GM18502 (cell line): ENCODE data around the gene KLHL36.
A peak's percentile ranks its signal among the peaks of the same experiment; 100 is the strongest.

ENCODE experiments used
- ATAC-seq: cut with Tn5 transposase; IDR thresholded peaks from one replicate; pipeline ENCODE4 v1.9.1; 2021; ENCODE audit warnings: mild to moderate bottlenecking; ENCODE audit not compliant: unreplicated experiment, poor library complexity

KLHL36 gene

DNA sequence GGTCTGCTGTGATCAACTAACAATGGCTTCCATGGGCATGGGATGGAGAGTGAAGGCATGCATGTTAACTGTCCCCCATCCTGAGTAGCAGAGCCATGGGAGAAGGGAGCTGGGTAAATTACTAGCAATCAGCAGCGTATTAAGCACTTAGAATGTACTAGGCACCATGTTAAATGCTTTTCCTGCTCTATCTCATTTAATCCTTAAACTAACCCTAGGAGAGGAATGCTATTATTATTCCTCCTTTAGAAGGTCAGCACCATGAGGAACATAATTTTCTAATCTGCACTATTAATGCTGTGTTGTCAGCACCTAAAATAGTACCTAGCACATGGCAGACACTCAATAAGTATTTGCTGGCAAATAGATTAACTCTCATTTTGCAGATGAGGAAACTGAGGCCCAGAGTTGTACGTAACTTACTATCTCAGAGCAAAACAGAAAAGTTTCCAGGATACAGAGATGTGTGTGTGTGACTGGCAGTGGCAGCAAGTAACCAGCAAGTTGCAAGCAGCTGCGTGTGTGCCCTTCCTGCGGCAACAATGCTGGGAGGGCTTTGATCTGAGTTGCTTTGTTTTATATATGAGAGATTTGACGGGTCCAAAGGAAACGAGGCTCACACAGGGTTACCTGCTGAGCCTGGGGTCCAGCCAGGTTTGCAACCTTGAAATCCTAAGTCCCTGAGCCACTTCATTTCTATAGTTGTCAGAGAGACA is 6.5 kb upstream of the KLHL36 start:
- no peak for ATAC-seq

- ATAC-seq = no peak
Observed at GRCh38 chr16:84643180-84643583, 5.1 kb upstream of the KLHL36 start.

DNA sequence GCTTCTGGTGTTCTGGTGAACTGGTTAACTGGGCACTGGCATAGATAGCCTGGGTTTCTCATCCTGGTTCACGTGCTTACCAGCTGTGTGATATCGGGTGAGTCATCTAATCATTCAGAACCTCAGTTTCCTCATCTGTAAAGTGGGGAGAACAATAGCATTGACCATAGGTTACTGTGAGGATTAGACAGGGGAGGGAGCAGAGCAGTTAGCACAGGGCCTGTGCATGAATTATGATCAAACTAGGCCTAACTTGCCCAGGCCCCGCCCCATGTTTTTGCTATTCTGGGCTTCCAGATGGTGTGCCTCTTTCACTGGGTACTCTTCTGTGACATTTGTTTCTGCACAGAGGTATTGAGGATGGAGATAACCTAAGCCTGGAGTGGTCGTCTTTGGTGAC is 4.6 kb upstream of the KLHL36 start:
- no peak for ATAC-seq

- peak; percentile 72 for ATAC-seq
Observed at GRCh38 chr16:84648595-84649510, 542 bp downstream of the KLHL36 start.

DNA sequence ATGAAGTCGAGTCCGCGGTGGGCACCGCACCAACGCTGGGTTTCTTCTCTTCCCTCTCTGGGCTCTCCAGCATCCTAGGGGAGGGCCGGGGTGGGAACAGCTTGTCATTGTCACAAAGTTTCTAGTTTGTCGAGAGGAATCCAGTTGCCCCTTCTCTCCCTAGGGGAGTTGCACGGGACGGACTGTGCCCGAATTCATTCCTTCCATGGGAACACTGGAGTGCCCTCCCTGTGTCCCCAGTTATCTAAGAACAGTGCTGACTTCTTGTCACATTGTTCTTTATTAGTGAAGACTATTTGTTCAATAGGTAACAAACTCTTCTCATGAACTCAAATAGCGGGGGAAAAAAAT is 1.2 kb downstream of the KLHL36 start:
- ATAC-seq = no peak

DNA sequence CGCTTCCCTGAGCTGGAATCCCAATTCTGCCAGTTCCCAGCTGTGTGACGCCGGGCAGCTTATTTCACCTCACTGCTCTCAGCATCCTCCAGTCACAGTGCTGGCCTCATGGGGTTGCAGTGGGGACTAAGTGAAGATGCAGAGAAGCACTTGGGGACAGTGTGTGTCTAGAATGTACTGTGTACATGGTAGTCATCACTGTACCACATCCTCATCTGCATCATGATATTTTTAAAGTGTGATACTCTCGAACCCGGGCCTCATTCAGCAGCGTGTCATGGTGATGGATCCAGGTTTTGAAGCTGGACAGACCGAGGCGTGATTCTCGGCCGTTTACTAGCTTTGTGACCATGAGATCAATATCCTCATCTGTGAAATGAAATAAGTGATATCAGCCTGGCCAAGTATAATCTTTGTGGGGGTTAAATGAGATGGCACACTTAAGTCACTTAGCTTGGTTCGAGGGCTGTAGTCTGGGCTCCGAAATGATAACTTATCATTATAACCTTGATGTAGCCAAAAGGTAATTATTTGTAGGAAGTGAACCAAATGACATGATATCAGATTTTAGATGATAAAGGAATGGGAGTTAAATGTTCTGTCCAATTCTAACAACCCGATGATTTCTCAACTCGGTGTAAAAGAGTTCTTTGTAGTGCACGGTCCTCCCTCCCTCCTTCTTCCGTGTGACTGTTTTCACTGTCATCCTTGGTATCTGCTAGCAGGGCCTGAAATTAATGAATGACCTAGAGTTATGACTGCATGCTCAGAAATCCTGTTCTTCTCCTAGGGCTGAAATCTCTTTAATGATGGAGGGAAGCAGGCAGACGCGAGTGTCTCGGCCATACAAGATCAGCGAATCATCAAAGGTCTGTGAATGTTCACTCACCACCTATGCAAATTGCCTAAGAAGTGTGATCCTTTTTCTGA is 2.0 kb downstream of the KLHL36 start:
- no peak for ATAC-seq

GRCh38 chr16:84652566-84652965 is 4.3 kb downstream of the KLHL36 start:
- ATAC-seq = no peak

DNA sequence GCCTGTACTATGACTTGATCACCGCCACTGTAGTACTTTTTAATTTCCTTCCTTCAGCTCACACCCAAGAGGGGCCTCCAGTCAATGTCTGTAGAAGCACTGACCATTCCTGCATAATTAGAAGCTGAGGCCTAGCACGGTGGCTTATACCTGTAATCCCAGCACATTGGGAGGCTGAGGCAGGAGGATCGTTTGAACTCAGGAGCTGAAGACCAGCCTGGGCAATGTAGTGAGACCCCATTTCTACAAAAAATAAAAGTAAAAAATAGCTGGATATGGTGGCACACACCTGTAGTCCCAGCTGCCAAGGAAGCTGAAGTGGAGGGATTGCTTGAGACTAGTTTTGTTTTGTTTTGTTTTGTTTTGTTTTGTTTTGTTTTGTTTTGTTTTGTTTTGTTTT is 5.9 kb downstream of the KLHL36 start:
- no peak for ATAC-seq

GRCh38 chr16:84654998-84655397 is 6.7 kb downstream of the KLHL36 start:
- no peak for ATAC-seq

DNA sequence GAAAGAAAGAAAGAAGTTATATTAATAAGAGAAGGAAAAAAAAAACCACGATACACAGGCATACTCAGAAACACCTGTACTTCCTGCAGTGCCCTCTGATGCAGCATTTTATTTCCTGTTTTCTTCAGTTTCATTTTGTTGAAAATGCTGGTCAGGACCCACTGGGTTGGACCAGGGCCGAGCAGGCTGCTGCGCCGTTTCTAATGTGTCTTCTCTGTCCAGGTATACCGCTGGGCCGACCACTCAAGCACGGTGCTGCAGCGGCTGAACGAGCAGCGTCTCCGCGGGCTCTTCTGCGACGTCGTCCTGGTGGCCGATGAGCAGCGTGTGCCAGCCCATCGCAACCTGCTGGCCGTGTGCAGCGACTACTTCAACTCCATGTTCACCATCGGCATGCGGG is 8.3 kb downstream of the KLHL36 start:
- ATAC-seq = no peak

GRCh38 chr16:84657229-84657837 is 9.0 kb downstream of the KLHL36 start:
- ATAC-seq = no peak

DNA sequence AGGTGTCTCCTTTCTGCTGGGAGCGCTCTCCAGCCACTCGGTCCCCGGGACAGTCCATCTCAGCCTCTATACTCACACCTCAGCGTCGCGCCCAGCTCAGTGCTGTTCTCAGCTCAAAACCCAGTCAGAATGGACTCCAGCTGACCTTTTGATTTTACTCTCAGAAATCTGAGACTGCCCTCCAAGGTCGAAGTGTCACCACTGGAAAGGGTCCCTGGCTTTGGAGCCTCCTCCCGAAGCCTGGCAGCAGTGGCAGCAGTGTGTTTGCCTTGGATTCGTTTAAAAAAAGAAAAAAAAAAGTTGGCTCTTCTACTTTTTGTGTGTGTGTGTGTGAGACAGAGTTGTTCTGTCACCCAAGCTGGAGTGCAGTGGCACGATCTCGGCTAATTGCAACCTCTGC is 10.4 kb downstream of the KLHL36 start:
- no peak for ATAC-seq

DNA sequence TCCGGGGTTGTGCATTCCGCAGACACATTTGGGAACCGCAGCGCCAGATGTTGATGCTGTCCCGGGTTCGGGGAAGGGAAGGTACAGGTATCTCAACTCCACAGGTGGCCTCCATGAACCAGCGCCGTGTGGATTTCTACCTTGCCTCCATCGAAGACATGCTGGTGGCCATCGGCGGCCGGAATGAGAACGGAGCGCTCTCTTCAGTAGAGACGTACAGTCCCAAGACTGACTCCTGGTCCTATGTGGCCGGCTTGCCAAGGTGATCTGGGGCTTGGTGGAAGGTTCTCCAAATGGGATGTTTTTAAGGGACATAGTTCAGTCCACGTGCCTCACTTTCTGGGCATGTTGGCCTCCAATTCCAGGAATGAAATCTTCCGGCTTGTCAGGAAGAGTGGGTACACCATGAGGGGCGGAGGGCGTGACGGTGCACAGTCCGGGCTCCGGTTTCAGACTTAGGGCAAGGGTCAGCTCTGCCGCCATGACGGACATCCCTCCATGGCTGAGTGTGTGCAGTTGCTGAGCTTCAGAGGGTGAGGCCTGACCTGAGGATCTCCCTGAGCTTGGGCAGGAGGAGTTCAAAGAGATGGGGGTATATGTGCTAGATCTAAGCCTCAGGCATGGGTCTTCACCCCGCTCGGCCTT is 11.5 kb downstream of the KLHL36 start:
- no peak for ATAC-seq

DNA sequence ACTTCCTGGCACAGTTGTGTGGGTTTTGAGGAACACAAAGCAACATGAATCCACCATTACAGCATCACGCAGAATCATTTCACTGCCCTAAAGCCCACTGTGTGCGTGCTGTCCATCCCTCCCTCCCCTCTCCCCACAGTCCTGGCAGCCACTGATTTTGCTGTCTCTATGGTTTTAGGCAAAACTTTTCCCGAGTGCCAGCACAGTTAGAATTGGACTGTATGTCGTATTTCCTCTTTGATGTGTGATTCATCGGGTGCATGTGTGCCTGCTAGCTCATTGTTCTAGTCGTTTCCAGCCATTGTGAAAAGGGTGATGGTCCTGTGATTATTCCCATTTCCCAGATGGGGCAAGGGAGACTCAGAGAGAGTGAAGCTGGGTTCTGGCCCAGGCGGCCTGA is 12.7 kb downstream of the KLHL36 start:
- no peak for ATAC-seq

DNA sequence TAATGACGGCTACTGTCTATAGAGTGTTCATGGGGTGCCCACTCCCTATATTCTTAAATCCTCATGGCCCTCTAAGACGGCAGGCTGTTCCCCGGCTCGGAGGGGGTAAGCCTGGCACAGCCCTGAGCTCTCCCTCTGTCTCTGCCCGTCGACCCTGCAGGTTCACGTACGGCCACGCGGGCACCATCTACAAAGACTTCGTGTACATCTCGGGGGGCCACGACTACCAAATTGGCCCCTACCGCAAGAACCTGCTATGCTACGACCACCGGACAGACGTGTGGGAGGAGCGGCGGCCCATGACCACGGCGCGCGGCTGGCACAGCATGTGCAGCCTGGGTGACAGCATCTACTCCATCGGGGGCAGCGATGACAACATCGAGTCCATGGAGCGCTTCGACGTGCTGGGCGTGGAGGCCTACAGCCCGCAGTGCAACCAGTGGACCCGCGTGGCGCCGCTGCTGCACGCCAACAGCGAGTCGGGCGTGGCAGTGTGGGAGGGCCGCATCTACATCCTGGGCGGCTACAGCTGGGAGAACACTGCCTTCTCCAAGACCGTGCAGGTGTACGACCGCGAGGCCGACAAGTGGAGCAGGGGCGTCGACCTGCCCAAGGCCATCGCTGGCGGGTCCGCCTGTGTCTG is 13.2 kb downstream of the KLHL36 start:
- no peak for ATAC-seq

DNA sequence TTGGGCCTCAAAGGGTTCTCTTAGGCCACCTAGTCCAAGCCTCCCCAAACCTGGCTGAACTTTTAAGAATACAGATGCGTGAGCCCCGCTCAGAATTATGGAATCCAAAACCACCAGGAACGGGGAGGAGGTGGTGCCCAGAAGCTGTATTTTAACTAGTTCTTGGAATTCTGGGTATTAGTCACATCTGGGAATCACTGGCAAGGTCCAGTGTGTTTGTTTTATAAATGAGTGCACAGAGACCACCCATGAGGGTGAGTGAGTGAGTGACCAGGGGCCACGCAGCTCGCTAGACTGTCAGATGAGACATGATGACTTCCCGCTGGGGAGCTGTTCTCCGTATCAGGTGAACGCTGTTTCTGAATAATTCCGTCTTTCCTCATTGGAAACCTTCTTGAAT is 14.2 kb downstream of the KLHL36 start:
- no peak for ATAC-seq

DNA sequence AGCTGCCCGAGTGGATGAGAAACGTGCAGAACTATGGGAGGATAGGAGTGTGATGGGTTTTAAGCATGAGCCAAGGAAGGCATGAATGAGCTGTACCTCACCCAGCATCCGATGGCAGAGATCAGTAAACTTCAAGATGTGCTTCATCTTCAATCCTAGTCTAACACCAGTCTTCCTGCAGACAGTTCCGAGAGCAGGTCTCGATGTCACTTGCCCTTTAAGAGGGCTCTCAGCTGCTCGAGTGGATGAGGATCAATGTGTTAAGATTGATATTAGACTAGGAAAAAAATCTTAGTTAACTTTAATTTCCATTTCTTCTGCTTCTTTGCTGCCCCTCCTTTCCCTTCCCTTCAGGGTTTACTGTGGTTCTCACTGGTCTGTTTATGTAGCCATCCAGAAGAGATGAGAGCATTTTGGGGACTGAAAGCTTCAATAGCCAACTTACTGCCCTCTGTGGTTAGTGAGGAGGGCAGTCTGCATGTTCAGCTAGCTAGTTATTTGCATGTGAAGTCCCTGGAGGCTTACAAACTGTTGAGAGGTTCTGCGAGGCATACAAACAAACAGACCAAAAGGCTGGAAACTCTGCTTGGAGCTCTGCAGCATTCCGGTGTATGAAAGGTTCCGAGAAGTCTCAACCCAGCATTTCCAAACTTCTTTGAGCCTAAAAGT is 15.3 kb downstream of the KLHL36 start:
- peak; percentile 87 for ATAC-seq

DNA sequence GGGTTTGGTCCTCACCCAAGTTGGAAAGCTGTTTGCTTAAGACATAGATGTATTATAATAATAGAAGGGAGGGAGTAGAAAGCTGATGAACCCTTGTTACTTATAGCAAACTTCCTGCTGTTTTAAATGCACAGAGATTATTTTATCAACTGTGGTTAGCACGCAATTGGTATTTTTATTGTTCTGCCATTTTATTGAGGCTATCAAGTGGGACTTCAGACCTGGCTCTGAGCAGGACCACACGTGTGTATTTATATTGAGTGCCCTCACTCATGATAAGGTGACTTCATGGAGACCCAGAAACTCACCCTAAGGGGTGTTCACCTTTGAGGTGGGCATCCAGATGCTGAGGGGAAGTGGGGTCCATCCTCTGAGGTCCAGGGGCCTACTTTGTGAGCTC is 17.0 kb downstream of the KLHL36 start:
- ATAC-seq = no peak

- ATAC-seq = no peak
Observed at GRCh38 chr16:84665843-84666242, 17.5 kb downstream of the KLHL36 start.
